H9 (cell line): Measurements from ENCODE around the gene SIX2. TPM values are rescaled to one million over a fixed set of nuclear protein-coding genes. Genes with fewer than 3 reads are reported as not detected.

ENCODE experiments used
- DNase-seq: peaks from one replicate; pipeline ENCODE4 v3.0.0-alpha.2; 2017
- H2AFZ ChIP-seq: one replicate; pipeline ENCODE4 v1.6.1; 2013; ENCODE audit warnings: mild to moderate bottlenecking, low read length, control low read depth, moderate library complexity
- H2AK5ac ChIP-seq: 2 replicates; pipeline ENCODE4 v1.6.1; 2013; ENCODE audit warnings: low read length, control low read depth, mixed read lengths; ENCODE audit not compliant: insufficient read length
- H2BK120ac ChIP-seq: one replicate; pipeline ENCODE4 v1.6.1; 2013; ENCODE audit warnings: low read depth, mild to moderate bottlenecking, low read length, control low read depth, inconsistent platforms; ENCODE audit not compliant: poor library complexity, severe bottlenecking
- H2BK12ac ChIP-seq: 2 replicates; pipeline ENCODE4 v1.6.1; 2013; ENCODE audit warnings: low read length, control low read depth, mixed read lengths, low read depth; ENCODE audit not compliant: insufficient read length
- H2BK15ac ChIP-seq: 2 replicates; pipeline ENCODE4 v1.6.1; 2013; ENCODE audit warnings: low read depth, low read length, control low read depth
- H2BK20ac ChIP-seq: one replicate; pipeline ENCODE4 v1.6.1; 2013; ENCODE audit warnings: low read depth, mild to moderate bottlenecking, low read length, control low read depth, inconsistent platforms; ENCODE audit not compliant: poor library complexity, severe bottlenecking
- H2BK5ac ChIP-seq: 2 replicates; pipeline ENCODE4 v1.6.1; 2013; ENCODE audit warnings: low read length, control low read depth, mixed read lengths; ENCODE audit not compliant: insufficient read length
- H3K14ac ChIP-seq: 2 replicates; pipeline ENCODE4 v1.6.1; 2013; ENCODE audit warnings: low read length, control low read depth; ENCODE audit not compliant: insufficient read depth
- H3K18ac ChIP-seq: 2 replicates; pipeline ENCODE4 v1.6.1; 2013; ENCODE audit warnings: low read depth, mild to moderate bottlenecking, mixed read lengths, low read length, control low read depth; ENCODE audit not compliant: insufficient read length
- H3K23ac ChIP-seq: 2 replicates; pipeline ENCODE4 v1.6.1; 2013; ENCODE audit warnings: low read length, control low read depth, mixed read lengths, low read depth; ENCODE audit not compliant: insufficient read length
- H3K23me2 ChIP-seq: 2 replicates; pipeline ENCODE4 v1.6.1; 2013; ENCODE audit warnings: low read depth, mild to moderate bottlenecking, mixed read lengths, low read length, control low read depth; ENCODE audit not compliant: insufficient read length, poor library complexity, severe bottlenecking
- H3K27ac ChIP-seq: 2 replicates; pipeline ENCODE4 v1.5.1; 2013; ENCODE audit warnings: low read length, control low read depth, mixed read lengths, low read depth; ENCODE audit not compliant: insufficient read length
- H3K27me3 ChIP-seq: 2 replicates; pipeline ENCODE4 v1.6.1; 2013; ENCODE audit warnings: low read length, control low read depth, inconsistent platforms; ENCODE audit not compliant: insufficient read depth
- H3K4ac ChIP-seq: 2 replicates; pipeline ENCODE4 v1.6.1; 2013; ENCODE audit warnings: low read depth, mild to moderate bottlenecking, control low read depth, inconsistent platforms, low read length, moderate library complexity
- H3K4me1 ChIP-seq: 2 replicates; pipeline ENCODE4 v1.6.1; 2013; ENCODE audit warnings: low read length, control low read depth, inconsistent platforms; ENCODE audit not compliant: insufficient read depth
- H3K4me2 ChIP-seq: 2 replicates; pipeline ENCODE4 v1.6.1; 2013; ENCODE audit warnings: low read length, control low read depth, mixed read lengths; ENCODE audit not compliant: insufficient read length, insufficient read depth
- H3K56ac ChIP-seq: 2 replicates; pipeline ENCODE4 v1.6.1; 2013; ENCODE audit warnings: low read depth, mild to moderate bottlenecking, mixed read lengths, low read length, control low read depth; ENCODE audit not compliant: insufficient read length
- H3K79me1 ChIP-seq: 2 replicates; pipeline ENCODE4 v1.6.1; 2013; ENCODE audit warnings: low read depth, mild to moderate bottlenecking, moderate library complexity, low read length, control low read depth, inconsistent platforms; ENCODE audit not compliant: insufficient read depth, poor library complexity, severe bottlenecking
- H3K79me2 ChIP-seq: 2 replicates; pipeline ENCODE4 v1.6.1; 2013; ENCODE audit warnings: low read length, control low read depth, inconsistent platforms; ENCODE audit not compliant: insufficient read depth
- H3K9ac ChIP-seq: 2 replicates; pipeline ENCODE4 v1.6.1; 2013; ENCODE audit warnings: low read length, control low read depth, mixed read lengths; ENCODE audit not compliant: insufficient read length; ENCODE audit errors: extremely low read depth
- H3K9me3 ChIP-seq: one replicate; pipeline ENCODE4 v1.6.1; 2013; ENCODE audit warnings: low read depth, low read length, inconsistent platforms; ENCODE audit not compliant: control insufficient read depth
- H3T11ph ChIP-seq: one replicate; pipeline ENCODE4 v1.6.1; 2013; ENCODE audit warnings: mild to moderate bottlenecking, low read length, control low read depth, inconsistent platforms
- H4K20me1 ChIP-seq: one replicate; pipeline ENCODE4 v1.6.1; 2013; ENCODE audit not compliant: control insufficient read depth, insufficient read length, insufficient read depth
- H4K5ac ChIP-seq: 2 replicates; pipeline ENCODE4 v1.6.1; 2013; ENCODE audit warnings: low read depth, mild to moderate bottlenecking, mixed read lengths, low read length, control low read depth; ENCODE audit not compliant: insufficient read length
- H4K8ac ChIP-seq: replicated peaks from 2 replicates; pipeline ENCODE4 v1.6.1; 2013; ENCODE audit warnings: low read length, control low read depth, mixed read lengths, low read depth; ENCODE audit not compliant: insufficient read length
- H4K91ac ChIP-seq: 2 replicates; pipeline ENCODE4 v1.6.1; 2013; ENCODE audit warnings: low read depth, mild to moderate bottlenecking, moderate library complexity, mixed read lengths, low read length, control low read depth; ENCODE audit not compliant: insufficient read length
- H3K27ac Mint-ChIP-seq, 3 experiments: 2 replicates in 2 of 3; 3 replicates in 1 of 3; pipeline ENCODE4 v1.8.0; 2020 to 2021; ENCODE audit warnings: mixed read lengths in 3 of 3, mild to moderate bottlenecking in 1 of 3, moderate library complexity in 1 of 3
- H3K27me3 Mint-ChIP-seq: 2 replicates; pipeline ENCODE4 v1.8.0; 2021; ENCODE audit warnings: low read depth, mild to moderate bottlenecking, moderate library complexity, mixed read lengths
- H3K36me3 Mint-ChIP-seq, 3 experiments: 2 replicates in 2 of 3; 3 replicates in 1 of 3; pipeline ENCODE4 v1.8.0; 2020 to 2021; ENCODE audit warnings: low read depth in 3 of 3, mixed read lengths in 3 of 3; ENCODE audit not compliant: insufficient read depth in 1 of 3
- H3K4me1 Mint-ChIP-seq, 2 experiments: 2 replicates each; pipeline ENCODE4 v1.8.0; 2020; ENCODE audit warnings: mixed read lengths in 2 of 2
- H3K4me3 Mint-ChIP-seq, 2 experiments: 2 replicates in 1 of 2; 3 replicates in 1 of 2; pipeline ENCODE4 v1.8.0; 2020 to 2021; ENCODE audit warnings: mild to moderate bottlenecking in 2 of 2, mixed read lengths in 2 of 2, moderate library complexity in 1 of 2
- H3K9me3 Mint-ChIP-seq, 2 experiments: 2 replicates in 1 of 2; 3 replicates in 1 of 2; pipeline ENCODE4 v1.8.0; 2020; ENCODE audit warnings: mild to moderate bottlenecking in 2 of 2, mixed read lengths in 2 of 2, moderate library complexity in 1 of 2
- CTCF ChIP-seq: fragments of 200-600 bp; sonication (generic); conservative IDR thresholded peaks from 3 replicates; pipeline ENCODE4 v1.8.0; 2021; ENCODE audit warnings: antibody characterized with exemption, mild to moderate bottlenecking
- WGBS: extraction: QIAGEN DNeasy Blood & Tissue Kit; methylation state at CpG from one replicate; pipeline ENCODE4 v1.1.7; 2013; ENCODE audit warnings: missing lambda C conversion rate, low lambda C conversion rate, mixed read lengths; ENCODE audit not compliant: insufficient read length; ENCODE audit errors: extremely low coverage; 5-methylcytosine and 5-hydroxymethylcytosine counted together
- total RNA-seq: library from RNA; stranded (reverse); gene quantifications from 2 replicates; pipeline ENCODE4 v1.2.1, GENCODE V29; 2021

SIX2 gene
- total RNA-seq, 1 experiment from 2014 or later: not detected

GRCh38 chr2:44970846-44971450, 38.3 kb downstream of the SIX2 start:
- Histone ChIP-seq H3K18ac (no peak overlapping the region), H3K9ac (no peak overlapping the region), H3K9me3 (no peaks in the 10 kb centered on the region), H3K4me2 (no peak overlapping the region), H4K91ac (no peak overlapping the region), H4K8ac (no peak overlapping the region), H3T11ph (no peak overlapping the region), H2BK5ac (no peak overlapping the region), H3K79me2 (no peaks in the 10 kb centered on the region; the same call in 1 of the 2 replicates), H3K23ac (no peak overlapping the region), H3K14ac (no peak overlapping the region), H4K5ac (no peak overlapping the region), H3K79me1 (no peaks in the 10 kb centered on the region), H3K23me2 (no peaks in the 10 kb centered on the region), H2AFZ (no peak overlapping the region), H3K56ac (no peak overlapping the region), H2BK120ac (no peak overlapping the region), H3K27ac (no peak overlapping the region), H2BK15ac (no peak overlapping the region), H4K20me1 (no peaks in the 10 kb centered on the region), H3K27me3 (no peaks in the 10 kb centered on the region), H3K4ac (no peak overlapping the region), H2AK5ac (no peak overlapping the region), H2BK12ac (no peak overlapping the region), H3K4me1 (no peaks in the 10 kb centered on the region; the same call in none of the 2 replicates), H2BK20ac (no peak overlapping the region)
- Mint-ChIP-seq H3K36me3 (no peaks in the 10 kb centered on the region), H3K4me3 (no peak overlapping the region), H3K27ac (no peak overlapping the region), H3K27me3 (peaks cover 28% of the 10 kb centered on the region), H3K9me3 (no peaks in the 10 kb centered on the region; a peak in 1 of 5 replicates), H3K4me1 (peaks cover 33 to 50% of the 10 kb centered on the region in 2 experiments)
- no peak for TF ChIP-seq CTCF
- no CpG with 5 or more reads among the region's 15 CpGs for WGBS
- DNase-seq: no peak
